Measurements from ENCODE around the gene TSSK6.

- TF ChIP-seq, protein P1, sequence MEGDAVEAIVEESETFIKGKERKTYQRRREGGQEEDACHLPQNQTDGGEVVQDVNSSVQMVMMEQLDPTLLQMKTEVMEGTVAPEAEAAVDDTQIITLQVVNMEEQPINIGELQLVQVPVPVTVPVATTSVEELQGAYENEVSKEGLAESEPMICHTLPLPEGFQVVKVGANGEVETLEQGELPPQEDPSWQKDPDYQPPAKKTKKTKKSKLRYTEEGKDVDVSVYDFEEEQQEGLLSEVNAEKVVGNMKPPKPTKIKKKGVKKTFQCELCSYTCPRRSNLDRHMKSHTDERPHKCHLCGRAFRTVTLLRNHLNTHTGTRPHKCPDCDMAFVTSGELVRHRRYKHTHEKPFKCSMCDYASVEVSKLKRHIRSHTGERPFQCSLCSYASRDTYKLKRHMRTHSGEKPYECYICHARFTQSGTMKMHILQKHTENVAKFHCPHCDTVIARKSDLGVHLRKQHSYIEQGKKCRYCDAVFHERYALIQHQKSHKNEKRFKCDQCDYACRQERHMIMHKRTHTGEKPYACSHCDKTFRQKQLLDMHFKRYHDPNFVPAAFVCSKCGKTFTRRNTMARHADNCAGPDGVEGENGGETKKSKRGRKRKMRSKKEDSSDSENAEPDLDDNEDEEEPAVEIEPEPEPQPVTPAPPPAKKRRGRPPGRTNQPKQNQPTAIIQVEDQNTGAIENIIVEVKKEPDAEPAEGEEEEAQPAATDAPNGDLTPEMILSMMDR (IDR thresholded peaks at IDR 0.05): peak in 1 of 3 donors; percentile 45
- TF ChIP-seq POLR2A (IDR thresholded peaks at IDR 0.05) (no peak), POLR2AphosphoS5 (IDR thresholded peaks at IDR 0.05) (no peak)
These were observed 37.5 kb upstream of the TSSK6 start for GRCh38 chr19:19552798-19553197.
